WTC11 (cell line): ENCODE measurements around the gene TRIM25. TPM values are rescaled to one million over a fixed set of nuclear protein-coding genes. Genes with fewer than 3 reads are reported as not detected.

Source experiments
- ATAC-seq: fragments of 200-7000 bp; cut with Tn5 transposase; 2 replicates; pipeline ENCODE4 v1.10.0; 2021; ENCODE audit warnings: mild to moderate bottlenecking, moderate library complexity
- CTCF ChIA-PET: fragments of 300-600 bp; sonication (Branson Sonifier 250); formaldehyde crosslinking; loops from one replicate; lab custom pipeline; 2021; ENCODE audit warnings: antibody characterized with exemption; lab: Charles Lee
- POLR2A ChIA-PET: fragments of 350-600 bp; sonication (Branson Sonifier 250); formaldehyde crosslinking; loops from one replicate; lab custom pipeline; 2021; ENCODE audit warnings: antibody characterized with exemption; lab: Charles Lee
- DNase-seq: peaks from one replicate; pipeline ENCODE4 v3.0.0; 2021; ENCODE audit warnings: low spot score
- H3K27ac Mint-ChIP-seq: 2 replicates; pipeline ENCODE4 v1.8.0; 2021; ENCODE audit warnings: mixed read lengths
- H3K27me3 Mint-ChIP-seq: 2 replicates; pipeline ENCODE4 v1.8.0; 2021; ENCODE audit warnings: low read depth, mild to moderate bottlenecking, moderate library complexity, mixed read lengths
- H3K36me3 Mint-ChIP-seq: 2 replicates; pipeline ENCODE4 v1.8.0; 2021; ENCODE audit warnings: mixed read lengths
- H3K4me1 Mint-ChIP-seq: 2 replicates; pipeline ENCODE4 v1.8.0; 2022; ENCODE audit warnings: mixed read lengths
- H3K4me3 Mint-ChIP-seq: 2 replicates; pipeline ENCODE4 v1.8.0; 2021; ENCODE audit warnings: mild to moderate bottlenecking, moderate library complexity, mixed read lengths
- H3K9me3 Mint-ChIP-seq: 2 replicates; pipeline ENCODE4 v1.8.0; 2021; ENCODE audit warnings: mixed read lengths
- AFF4 ChIP-seq: sonication (generic); formaldehyde crosslinking; IDR thresholded peaks from 2 replicates; pipeline ENCODE4 v1.8.1; 2023; ENCODE audit warnings: mild to moderate bottlenecking, missing genetic modification reagents, borderline replicate concordance
- CDX4 ChIP-seq: fragments of 250-450 bp; sonication (Bioruptor Pico); IDR thresholded peaks from 2 replicates; pipeline ENCODE4 v1.9.0; 2021; ENCODE audit warnings: moderate library complexity, mild to moderate bottlenecking, inconsistent platforms, borderline replicate concordance
- ERG ChIP-seq: fragments of 250-450 bp; sonication (Bioruptor Pico); IDR thresholded peaks from 2 replicates; pipeline ENCODE4 v1.8.0; 2021; ENCODE audit warnings: mild to moderate bottlenecking
- IRF2 ChIP-seq: sonication (generic); formaldehyde crosslinking; IDR thresholded peaks from 2 replicates; pipeline ENCODE4 v1.8.0; 2022; ENCODE audit warnings: low read depth, missing genetic modification reagents, borderline replicate concordance
- MAX ChIP-seq: sonication (generic); formaldehyde crosslinking; IDR thresholded peaks from 2 replicates; pipeline ENCODE4 v1.8.0; 2022; ENCODE audit warnings: mild to moderate bottlenecking, missing genetic modification reagents
- MLX ChIP-seq: sonication (generic); formaldehyde crosslinking; IDR thresholded peaks from 2 replicates; pipeline ENCODE4 v1.8.1; 2023; ENCODE audit warnings: mild to moderate bottlenecking, missing genetic modification reagents, moderate library complexity
- STAT6 ChIP-seq: sonication (generic); formaldehyde crosslinking; conservative IDR thresholded peaks from 2 replicates; pipeline ENCODE4 v1.8.1; 2023; ENCODE audit warnings: mild to moderate bottlenecking, low read depth, missing genetic modification reagents, moderate library complexity
- TP53 ChIP-seq: sonication (generic); formaldehyde crosslinking; IDR thresholded peaks from 2 replicates; pipeline ENCODE4 v1.8.1; 2023; ENCODE audit warnings: mild to moderate bottlenecking, missing genetic modification reagents
- USF2 ChIP-seq: sonication (generic); formaldehyde crosslinking; IDR thresholded peaks from 2 replicates; pipeline ENCODE4 v1.8.1; 2023; ENCODE audit warnings: mild to moderate bottlenecking, missing genetic modification reagents, moderate library complexity
- ZBTB43 ChIP-seq: sonication (generic); formaldehyde crosslinking; IDR thresholded peaks from 2 replicates; pipeline ENCODE4 v1.8.1; 2023; ENCODE audit warnings: mild to moderate bottlenecking, missing genetic modification reagents
- ZNF423 ChIP-seq: fragments of 250-450 bp; sonication (Bioruptor Pico); IDR thresholded peaks from 2 replicates; pipeline ENCODE4 v2.1.2; 2022; ENCODE audit warnings: mild to moderate bottlenecking, moderate library complexity
- ZNF512 ChIP-seq: sonication (generic); formaldehyde crosslinking; IDR thresholded peaks from 2 replicates; pipeline ENCODE4 v1.8.1; 2022; ENCODE audit warnings: missing genetic modification reagents, borderline replicate concordance
- total RNA-seq: library from RNA; stranded (reverse); gene quantifications from 3 replicates; pipeline ENCODE4 v1.2.3, GENCODE V29; 2021

Gene TRIM25
- total RNA-seq, 1 experiment from 2014 or later: 49.0 TPM

- peaks cover 15% of the 10 kb centered on the region for H3K9me3 Mint-ChIP-seq
- CTCF ChIA-PET: interaction anchor here (1.2 to 1.5 kb wide), 3 partner anchors 9 to 60 kb away, joined by 3 to 6 read pairs (median 4); no protein-coding TSS in a partner anchor
- H3K27ac Mint-ChIP-seq: no peak overlapping the region
- POLR2A ChIA-PET: no interaction called here
- no peaks in the 10 kb centered on the region for H3K4me1 Mint-ChIP-seq
- no peaks in the 10 kb centered on the region for H3K36me3 Mint-ChIP-seq
- TF ChIP-seq IRF2 (no peak), ZNF423 (no peak)
- DNase-seq (no peak), ATAC-seq (no peak)
- H3K4me3 Mint-ChIP-seq: no peak overlapping the region
- H3K27me3 Mint-ChIP-seq: peaks cover 10% of the 10 kb centered on the region
Measured at GRCh38 chr17:56880133-56880532, 33.7 kb downstream of the TRIM25 start.

- POLR2A ChIA-PET: no interaction called here
- CTCF ChIA-PET: interaction anchor here (0.7 to 1.5 kb wide), 5 partner anchors 10 to 904 kb away, joined by 3 to 6 read pairs (median 3); no protein-coding TSS in a partner anchor
- Mint-ChIP-seq H3K9me3 (peaks cover 15% of the 10 kb centered on the region), H3K27me3 (peaks cover 10% of the 10 kb centered on the region), H3K36me3 (no peaks in the 10 kb centered on the region), H3K4me3 (no peak overlapping the region), H3K27ac (no peak overlapping the region), H3K4me1 (no peaks in the 10 kb centered on the region)
- no peak for ATAC-seq
- DNase-seq: no peak
- no peak for TF ChIP-seq ZNF512 (CRISPR knock-in tag)
- TF ChIP-seq CDX4 (CRISPR knock-in tag): no peak
- TF ChIP-seq TP53 (CRISPR knock-in tag): no peak
- TF ChIP-seq ZBTB43 (CRISPR knock-in tag): no peak
- TF ChIP-seq STAT6 (CRISPR knock-in tag): no peak
- TF ChIP-seq MAX (CRISPR knock-in tag): no peak
- no peak for TF ChIP-seq AFF4
- no peak for TF ChIP-seq MLX (CRISPR knock-in tag)
- TF ChIP-seq ERG: no peak
- TF ChIP-seq USF2 (CRISPR knock-in tag): no peak
Measured at GRCh38 chr17:56879280-56879679, 34.6 kb downstream of the TRIM25 start.
